ENCODE measurements around the gene WFIKKN1. TPM values are rescaled to one million over a fixed set of nuclear protein-coding genes. Genes with fewer than 3 reads are reported as not detected.

The WFIKKN1 gene
- total RNA-seq, 1 donor from 2014 or later: 0.89 TPM

GRCh38 chr16:626787-627453 lies 3.9 kb upstream of the WFIKKN1 start:
- no peak overlapping the region for H3K4me3 ChIP-seq (ENCODE audit: insufficient read depth, low read depth, low read length)
- Mint-ChIP-seq H3K27ac (ENCODE audit: unreplicated experiment) (peak overlapping the region; percentile 18), H3K4me1 (ENCODE audit: low read depth, unreplicated experiment) (peaks cover 4% of the 10 kb centered on the region), H3K27me3 (ENCODE audit: low read depth, unreplicated experiment) (no peaks in the 10 kb centered on the region), H3K4me3 (ENCODE audit: unreplicated experiment) (peak overlapping the region; percentile 50), H3K9me3 (ENCODE audit: unreplicated experiment) (no peaks in the 10 kb centered on the region), H3K36me3 (ENCODE audit: low read depth, unreplicated experiment) (peaks cover 7% of the 10 kb centered on the region)
- peak; percentile 94 for DNase-seq (ENCODE audit: low read depth)
- H3K36me3 ChIP-seq (ENCODE audit: insufficient read depth, low read length): no peaks in the 10 kb centered on the region
- H3K9ac ChIP-seq (ENCODE audit: low read length): peak overlapping the region; percentile 55
- H3K27me3 ChIP-seq (ENCODE audit: insufficient read depth, low read length): no peaks in the 10 kb centered on the region
- H3K79me2 ChIP-seq (ENCODE audit: insufficient read depth, low read length): peaks cover 2% of the 10 kb centered on the region
- H3K4me1 ChIP-seq (ENCODE audit: insufficient read depth, low read length): peaks cover 28% of the 10 kb centered on the region
- TF ChIP-seq EZH2 (IDR thresholded peaks at IDR 0.05; ENCODE audit: insufficient read depth, low read length): no peak
- TF ChIP-seq CTCF (IDR thresholded peaks at IDR 0.05; ENCODE audit: insufficient read depth, low read depth, low read length): no peak
- H4K20me1 ChIP-seq (ENCODE audit: insufficient read depth, low read length): peaks cover 10% of the 10 kb centered on the region
- H2AFZ ChIP-seq (ENCODE audit: low read depth, low read length): no peak overlapping the region
- H3K9me3 ChIP-seq (ENCODE audit: insufficient read depth, low read depth, low read length): no peaks in the 10 kb centered on the region
- peak overlapping the region; percentile 73 for H3K27ac ChIP-seq (ENCODE audit: low read depth, low read length)
- peak overlapping the region; percentile 52 for H3K4me2 ChIP-seq (ENCODE audit: low read length)
- FAIRE-seq: peak; percentile 81

DNA sequence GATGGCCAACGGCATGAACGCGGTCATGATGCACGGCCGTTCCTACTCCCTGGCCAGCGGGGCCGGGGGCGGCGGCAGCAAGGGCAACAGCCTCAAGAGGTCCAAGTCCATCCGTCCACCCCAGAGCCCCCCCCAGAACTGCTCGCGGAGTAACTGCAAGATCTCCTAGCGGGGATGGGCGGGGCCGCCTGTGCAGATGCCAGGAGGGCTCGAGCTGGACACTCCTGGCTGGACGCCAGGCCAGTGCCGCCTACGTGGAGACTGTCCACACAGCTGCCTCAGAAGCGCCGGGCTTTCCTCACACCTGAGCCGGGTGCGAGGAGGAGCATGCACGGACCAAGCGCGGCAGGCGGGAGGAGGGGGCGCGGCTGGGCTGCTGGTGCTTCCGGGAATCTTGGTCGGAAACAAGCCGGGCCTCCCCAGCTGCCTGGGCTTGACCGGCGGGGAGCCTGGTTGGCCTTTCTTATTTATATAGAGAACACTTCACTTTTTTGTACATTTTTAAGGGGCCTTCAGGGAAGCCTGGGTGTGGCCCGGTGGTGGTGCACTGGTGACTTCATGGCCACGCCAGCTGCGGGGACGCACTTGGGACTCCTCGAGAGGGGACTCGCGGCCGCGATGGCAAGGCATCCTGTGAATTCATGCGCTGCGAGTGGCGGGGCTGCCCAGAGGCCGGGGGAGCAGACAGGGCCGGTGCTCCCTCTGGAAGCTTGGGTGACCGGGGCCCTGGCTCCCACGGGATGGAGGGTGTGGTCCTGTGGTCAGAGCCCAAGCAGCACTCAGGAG lies 3.1 kb upstream of the WFIKKN1 start:
- no peak overlapping the region for H3K9ac ChIP-seq (ENCODE audit: low read length)
- no peak overlapping the region for H3K27ac ChIP-seq (ENCODE audit: low read depth, low read length)
- peaks cover 4% of the 10 kb centered on the region for H3K4me1 Mint-ChIP-seq (ENCODE audit: low read depth, unreplicated experiment)
- H3K4me3 ChIP-seq (ENCODE audit: insufficient read depth, low read depth, low read length): no peak overlapping the region
- H3K27ac Mint-ChIP-seq (ENCODE audit: unreplicated experiment): no peak overlapping the region
- no peaks in the 10 kb centered on the region for H3K27me3 ChIP-seq (ENCODE audit: insufficient read depth, low read length)
- H3K9me3 ChIP-seq (ENCODE audit: insufficient read depth, low read depth, low read length): no peaks in the 10 kb centered on the region
- peak overlapping the region; percentile 52 for H3K4me2 ChIP-seq (ENCODE audit: low read length)
- TF ChIP-seq EZH2 (IDR thresholded peaks at IDR 0.05; ENCODE audit: insufficient read depth, low read length): no peak
- TF ChIP-seq CTCF (IDR thresholded peaks at IDR 0.05; ENCODE audit: insufficient read depth, low read depth, low read length): no peak
- peaks cover 2% of the 10 kb centered on the region for H3K79me2 ChIP-seq (ENCODE audit: insufficient read depth, low read length)
- peak overlapping the region; percentile 50 for H3K4me3 Mint-ChIP-seq (ENCODE audit: unreplicated experiment)
- no peaks in the 10 kb centered on the region for H3K9me3 Mint-ChIP-seq (ENCODE audit: unreplicated experiment)
- no peak overlapping the region for H2AFZ ChIP-seq (ENCODE audit: low read depth, low read length)
- DNase-seq (ENCODE audit: low read depth) (no peak), FAIRE-seq (no peak)
- no peaks in the 10 kb centered on the region for H3K36me3 ChIP-seq (ENCODE audit: insufficient read depth, low read length)
- H3K27me3 Mint-ChIP-seq (ENCODE audit: low read depth, unreplicated experiment): no peaks in the 10 kb centered on the region
- H3K4me1 ChIP-seq (ENCODE audit: insufficient read depth, low read length): peaks cover 22% of the 10 kb centered on the region
- H4K20me1 ChIP-seq (ENCODE audit: insufficient read depth, low read length): peaks cover 8% of the 10 kb centered on the region
- peaks cover 7% of the 10 kb centered on the region for H3K36me3 Mint-ChIP-seq (ENCODE audit: low read depth, unreplicated experiment)
